ENCODE results near the gene BCL11B. TPM values are rescaled to one million over a fixed set of nuclear protein-coding genes. Genes with fewer than 3 reads are reported as not detected.
"Not testable (repeated sequence)": the region's sequence is repeated elsewhere in the genome, so short reads cannot be mapped to it uniquely, and the experiment has no call there.

BCL11B gene
- total and polyA plus RNA-seq, 4 donors = 0.04 to 0.42 (median 0.16) TPM

GRCh38 chr14:99186956-99187690 is 84.9 kb downstream of the BCL11B start:
- Histone ChIP-seq H3K27me3 (ENCODE audit: control insufficient read depth in 4 of 4, insufficient read depth in 4 of 4, low read length in 3 of 4) (no peaks in the 10 kb centered on the region), H3K4me3 (ENCODE audit: low read depth in 1 of 3, low read length in 3 of 3) (no peak overlapping the region), H3K9ac (ENCODE audit: low read depth in 1 of 2, low read length in 2 of 2) (no peak overlapping the region), H3K27ac (ENCODE audit: low read depth in 1 of 2, low read length in 2 of 2) (no peak overlapping the region), H3K9me3 (ENCODE audit: control insufficient read depth in 4 of 4, low read length in 3 of 4) (no peaks in the 10 kb centered on the region), H3K36me3 (ENCODE audit: control insufficient read depth in 4 of 4, insufficient read depth in 3 of 4, low read depth in 1 of 4, low read length in 3 of 4) (no peaks in the 10 kb centered on the region), H3K4me1 (ENCODE audit: control insufficient read depth in 4 of 4, insufficient read depth in 4 of 4, low read length in 3 of 4) (peaks cover 5 to 8% (median 7%) of the 10 kb centered on the region in 4 donors)
- 72% methylated on average over 16 of the region's 16 CpGs for WGBS
- no peak for DNase-seq (ENCODE audit: low spot score)
- TF ChIP-seq YY1 (IDR thresholded peaks at IDR 0.05) (no peak), HNF4A (conservative IDR thresholded peaks at IDR 0.05) (no peak), ATF3 (IDR thresholded peaks at IDR 0.05) (no peak), RAD21 (IDR thresholded peaks at IDR 0.05) (no peak), RXRA (IDR thresholded peaks at IDR 0.05) (no peak), TAF1 (conservative IDR thresholded peaks at IDR 0.05) (no peak), SP1 (IDR thresholded peaks at IDR 0.05) (no peak), FOXA1 (IDR thresholded peaks at IDR 0.05) (no peak), MAX (IDR thresholded peaks at IDR 0.05) (no peak), FOXA2 (IDR thresholded peaks at IDR 0.05) (no peak), EGR1 (IDR thresholded peaks at IDR 0.05; ENCODE audit: low read depth in 2 of 2) (no peak), GABPA (IDR thresholded peaks at IDR 0.05 in 1 of 2, conservative IDR thresholded peaks at IDR 0.05 in 1 of 2) (no peak), NR2F2 (IDR thresholded peaks at IDR 0.05) (no peak), HNF4G (IDR thresholded peaks at IDR 0.05) (no peak), REST (IDR thresholded peaks at IDR 0.05) (no peak), ZBTB33 (IDR thresholded peaks at IDR 0.05) (no peak), CTCF (IDR thresholded peaks at IDR 0.05; ENCODE audit: low read depth, low read length, missing input control) (no peak), JUND (IDR thresholded peaks at IDR 0.05) (no peak)

GRCh38 chr14:99186336-99186735 is 85.7 kb downstream of the BCL11B start:
- 95% methylated on average over 8 of the region's 8 CpGs for WGBS
- not testable (repeated sequence) for H3K9me3 ChIP-seq (ENCODE audit: control insufficient read depth in 4 of 4, low read length in 3 of 4); H3K27me3 ChIP-seq (ENCODE audit: control insufficient read depth in 4 of 4, insufficient read depth in 4 of 4, low read length in 3 of 4); H3K36me3 ChIP-seq (ENCODE audit: control insufficient read depth in 4 of 4, insufficient read depth in 3 of 4, low read depth in 1 of 4, low read length in 3 of 4); H3K4me1 ChIP-seq (ENCODE audit: control insufficient read depth in 4 of 4, insufficient read depth in 4 of 4, low read length in 3 of 4); H3K9ac ChIP-seq (ENCODE audit: low read depth in 1 of 2, low read length in 2 of 2); H3K27ac ChIP-seq (ENCODE audit: low read depth in 1 of 2, low read length in 2 of 2); DNase-seq (ENCODE audit: low spot score); H3K4me3 ChIP-seq (ENCODE audit: low read depth in 1 of 3, low read length in 3 of 3)

Measured in liver (tissue), 9 donors.